ENCODE data around the gene QSOX2.

GRCh38 chr9:136209786-136210185 lies 35.8 kb downstream of the QSOX2 start:
- TF ChIP-seq POLR2AphosphoS5 (IDR thresholded peaks at IDR 0.05) = no peak
- no peak for TF ChIP-seq CTCF (IDR thresholded peaks at IDR 0.05)

All from stomach (tissue), 4 donors.